ENCODE measurements around the gene NEAT1. TPM values are rescaled to one million over a fixed set of nuclear protein-coding genes. Genes with fewer than 3 reads are reported as not detected.
A peak's percentile ranks its signal among the peaks of the same experiment; 100 is the strongest.
"Not testable (repeated sequence)": the region's sequence is repeated elsewhere in the genome, so short reads cannot be mapped to it uniquely, and the experiment has no call there.

Gene NEAT1
- total RNA-seq, 1 donor from 2014 or later: 333 TPM

DNA sequence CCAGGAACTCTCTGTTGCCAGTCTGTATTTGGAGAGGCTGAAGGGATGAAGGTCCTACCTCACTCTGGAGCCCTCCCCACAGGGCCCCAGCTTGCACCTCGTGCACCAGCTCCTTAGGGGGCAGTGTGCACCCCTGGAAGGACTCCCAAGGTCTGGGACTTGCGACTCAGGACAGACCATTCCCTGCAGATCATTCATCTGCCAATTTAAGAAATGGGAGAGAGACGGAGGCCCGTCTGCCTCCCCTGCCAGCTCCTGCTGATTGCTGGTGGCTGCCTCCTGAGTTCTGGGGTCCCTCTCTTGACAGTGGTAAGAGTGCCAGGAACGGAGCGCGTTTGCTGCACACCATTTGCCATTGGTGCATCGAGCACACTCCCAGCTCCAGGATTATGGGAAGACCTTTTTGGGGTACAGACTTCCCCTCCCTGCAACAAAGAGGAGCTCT, 48.9 kb downstream of the NEAT1 start:
- H3K4me1 Mint-ChIP-seq (ENCODE audit: low read depth): peaks cover 43% of the 10 kb centered on the region
- H3K36me3 Mint-ChIP-seq (ENCODE audit: low read depth): no peaks in the 10 kb centered on the region
- TF ChIP-seq, protein P1, sequence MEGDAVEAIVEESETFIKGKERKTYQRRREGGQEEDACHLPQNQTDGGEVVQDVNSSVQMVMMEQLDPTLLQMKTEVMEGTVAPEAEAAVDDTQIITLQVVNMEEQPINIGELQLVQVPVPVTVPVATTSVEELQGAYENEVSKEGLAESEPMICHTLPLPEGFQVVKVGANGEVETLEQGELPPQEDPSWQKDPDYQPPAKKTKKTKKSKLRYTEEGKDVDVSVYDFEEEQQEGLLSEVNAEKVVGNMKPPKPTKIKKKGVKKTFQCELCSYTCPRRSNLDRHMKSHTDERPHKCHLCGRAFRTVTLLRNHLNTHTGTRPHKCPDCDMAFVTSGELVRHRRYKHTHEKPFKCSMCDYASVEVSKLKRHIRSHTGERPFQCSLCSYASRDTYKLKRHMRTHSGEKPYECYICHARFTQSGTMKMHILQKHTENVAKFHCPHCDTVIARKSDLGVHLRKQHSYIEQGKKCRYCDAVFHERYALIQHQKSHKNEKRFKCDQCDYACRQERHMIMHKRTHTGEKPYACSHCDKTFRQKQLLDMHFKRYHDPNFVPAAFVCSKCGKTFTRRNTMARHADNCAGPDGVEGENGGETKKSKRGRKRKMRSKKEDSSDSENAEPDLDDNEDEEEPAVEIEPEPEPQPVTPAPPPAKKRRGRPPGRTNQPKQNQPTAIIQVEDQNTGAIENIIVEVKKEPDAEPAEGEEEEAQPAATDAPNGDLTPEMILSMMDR (IDR thresholded peaks at IDR 0.05): peak; percentile 74
- no peaks in the 10 kb centered on the region for H3K27me3 Mint-ChIP-seq (ENCODE audit: low read depth)
- H3K9me3 Mint-ChIP-seq (ENCODE audit: low read depth): no peaks in the 10 kb centered on the region
- DNase-seq (ENCODE audit: low spot score): no peak
- peak overlapping the region; percentile 12 for H3K4me3 Mint-ChIP-seq (ENCODE audit: unreplicated experiment)
- peak overlapping the region; percentile 100 for H3K27ac Mint-ChIP-seq (ENCODE audit: unreplicated experiment)

DNA sequence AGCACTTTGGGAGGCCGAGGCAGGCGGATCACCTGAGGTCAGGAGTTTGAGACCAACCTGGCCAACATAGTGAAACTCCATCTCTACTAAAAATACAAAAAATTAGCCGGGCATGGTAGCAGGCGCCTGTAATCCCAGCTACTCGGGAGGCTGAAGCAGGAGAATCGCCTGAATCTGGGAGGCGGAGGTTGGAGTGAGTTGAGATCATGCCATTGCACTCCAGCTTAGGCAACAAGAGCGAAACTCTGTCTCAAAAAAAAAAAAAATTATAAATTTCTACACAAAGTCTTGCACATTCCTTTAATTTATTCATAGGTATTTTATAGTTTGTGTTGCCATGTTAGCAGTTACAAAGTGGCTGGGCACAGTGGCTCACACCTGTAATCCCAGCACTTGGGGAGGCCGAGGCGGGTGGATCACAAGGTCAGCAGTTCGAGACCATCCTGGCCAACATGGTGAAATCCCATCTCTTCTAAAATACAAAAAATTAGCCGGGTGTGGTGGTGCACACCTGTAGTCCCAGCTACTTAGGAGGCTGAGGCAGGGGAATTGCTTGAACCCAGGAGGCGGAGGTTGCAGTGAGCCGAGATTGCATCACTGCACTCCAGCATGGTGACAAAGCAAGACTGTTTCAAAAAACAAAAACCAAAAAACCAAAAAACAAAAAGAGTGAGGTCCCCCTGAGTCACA, 50.1 kb downstream of the NEAT1 start:
- not testable (repeated sequence) for H3K27me3 Mint-ChIP-seq (ENCODE audit: low read depth); H3K36me3 Mint-ChIP-seq (ENCODE audit: low read depth); H3K9me3 Mint-ChIP-seq (ENCODE audit: low read depth); DNase-seq (ENCODE audit: low spot score)
- Mint-ChIP-seq H3K27ac (ENCODE audit: unreplicated experiment) (peak overlapping the region; percentile 100), H3K4me3 (ENCODE audit: unreplicated experiment) (peak overlapping the region; percentile 9), H3K4me1 (ENCODE audit: low read depth) (peaks cover 49% of the 10 kb centered on the region)

DNA sequence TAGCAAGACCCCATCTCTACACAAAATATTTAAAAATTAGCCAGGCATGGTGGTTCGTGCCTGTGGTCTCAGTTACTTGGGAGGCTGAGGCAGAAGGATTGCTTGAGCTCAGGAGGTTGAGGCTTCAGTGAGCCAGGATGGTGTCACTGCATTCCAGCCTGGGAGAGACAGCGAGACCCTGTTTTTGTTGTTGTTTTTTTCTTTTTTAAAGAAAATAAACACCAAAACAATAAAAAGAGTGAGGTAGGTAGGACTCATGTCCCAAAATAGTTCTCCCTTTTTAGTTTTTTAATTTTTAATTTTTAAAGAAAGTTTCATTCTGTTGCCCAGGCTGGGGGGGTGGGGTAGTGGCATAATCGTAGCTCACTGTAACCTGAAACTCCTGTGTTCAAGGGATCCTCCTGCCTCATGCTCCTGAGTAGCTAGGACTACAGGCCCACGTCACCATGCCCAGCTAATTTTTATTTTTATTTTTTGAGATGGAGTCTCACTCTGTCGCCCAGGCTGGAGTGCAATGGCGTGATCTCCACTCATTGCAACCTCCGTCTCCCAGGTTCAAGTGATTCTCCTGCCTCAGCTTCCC, 50.8 kb downstream of the NEAT1 start:
- peak overlapping the region; percentile 100 for H3K27ac Mint-ChIP-seq (ENCODE audit: unreplicated experiment)
- H3K4me1 Mint-ChIP-seq (ENCODE audit: low read depth): peaks cover 50% of the 10 kb centered on the region
- H3K27me3 Mint-ChIP-seq (ENCODE audit: low read depth): no peaks in the 10 kb centered on the region
- no peaks in the 10 kb centered on the region for H3K36me3 Mint-ChIP-seq (ENCODE audit: low read depth)
- no peaks in the 10 kb centered on the region for H3K9me3 Mint-ChIP-seq (ENCODE audit: low read depth)
- no peak overlapping the region for H3K4me3 Mint-ChIP-seq (ENCODE audit: unreplicated experiment)
- TF ChIP-seq, protein P1 (IDR thresholded peaks at IDR 0.05): no peak
- DNase-seq (ENCODE audit: low spot score): no peak

DNA sequence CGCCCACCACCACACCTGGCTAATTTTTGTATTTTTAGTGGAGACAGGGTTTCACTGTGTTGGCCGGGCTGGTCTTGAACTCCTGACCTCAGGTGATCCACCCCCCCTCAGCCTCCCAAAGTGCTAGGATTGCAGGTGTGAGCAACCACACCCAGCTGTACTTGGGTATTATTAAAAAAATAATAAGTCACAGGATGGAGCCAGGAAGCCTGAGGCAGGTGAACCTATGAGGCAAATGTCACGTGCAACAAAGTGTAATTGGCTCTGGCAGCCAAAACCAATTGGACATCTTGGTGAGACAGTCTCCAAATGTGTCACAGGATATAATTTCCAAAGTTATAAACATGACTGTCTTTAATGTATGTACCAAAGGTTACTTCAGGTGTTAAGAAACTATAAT, 52.3 kb downstream of the NEAT1 start:
- Mint-ChIP-seq H3K4me3 (ENCODE audit: unreplicated experiment) (no peak overlapping the region), H3K36me3 (ENCODE audit: low read depth) (no peaks in the 10 kb centered on the region), H3K27ac (ENCODE audit: unreplicated experiment) (no peak overlapping the region), H3K9me3 (ENCODE audit: low read depth) (no peaks in the 10 kb centered on the region), H3K27me3 (ENCODE audit: low read depth) (no peaks in the 10 kb centered on the region), H3K4me1 (ENCODE audit: low read depth) (peaks cover 58% of the 10 kb centered on the region)
- DNase-seq (ENCODE audit: low spot score): no peak
- TF ChIP-seq, protein P1 (IDR thresholded peaks at IDR 0.05): no peak

DNA sequence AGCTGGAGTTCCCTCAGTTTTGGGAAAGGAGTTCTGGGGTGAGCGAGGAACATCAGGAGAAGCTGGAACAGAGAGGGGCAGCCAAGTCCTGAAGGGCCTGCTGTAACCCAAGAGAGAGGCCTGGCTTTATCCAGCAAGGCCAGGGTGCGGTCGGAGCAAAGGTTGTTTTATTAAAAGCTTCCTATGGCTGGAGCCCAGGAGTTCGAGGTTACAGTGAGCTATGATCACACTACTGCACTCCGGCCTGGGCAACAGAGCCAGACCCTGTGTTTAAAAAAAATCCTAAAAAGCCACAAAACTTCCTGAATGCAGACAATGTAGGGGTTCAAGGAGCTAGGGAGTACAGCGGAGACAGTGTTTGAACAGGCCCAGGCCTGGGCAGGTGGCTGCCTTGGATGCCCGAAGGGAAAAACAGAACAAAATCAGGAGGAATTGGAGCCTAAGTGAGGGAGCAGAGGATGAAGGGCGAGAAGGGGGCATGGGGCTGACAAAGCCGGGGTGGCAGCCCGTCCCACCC, 54.1 kb downstream of the NEAT1 start:
- H3K4me3 Mint-ChIP-seq (ENCODE audit: unreplicated experiment): peak overlapping the region; percentile 86
- TF ChIP-seq, protein P1 (IDR thresholded peaks at IDR 0.05): no peak
- H3K27ac Mint-ChIP-seq (ENCODE audit: unreplicated experiment): peak overlapping the region; percentile 99
- H3K4me1 Mint-ChIP-seq (ENCODE audit: low read depth): peaks cover 57% of the 10 kb centered on the region
- no peaks in the 10 kb centered on the region for H3K9me3 Mint-ChIP-seq (ENCODE audit: low read depth)
- DNase-seq (ENCODE audit: low spot score): peak; percentile 41
- H3K27me3 Mint-ChIP-seq (ENCODE audit: low read depth): no peaks in the 10 kb centered on the region
- no peaks in the 10 kb centered on the region for H3K36me3 Mint-ChIP-seq (ENCODE audit: low read depth)
